K562 (cell line): ENCODE data around the gene HOXB5. TPM values are rescaled to one million over a fixed set of nuclear protein-coding genes. Genes with fewer than 3 reads are reported as not detected.

ENCODE experiments used
- DIDO1 ChIP-seq: fragments of 450-650 bp; IDR thresholded peaks from 2 replicates; pipeline ENCODE4 v1.6.1; 2016; ENCODE audit warnings: low read depth, missing biosample characterization, missing genetic modification characterization
- ESRRB ChIP-seq: fragments of 250-450 bp; sonication (Bioruptor Pico); IDR thresholded peaks from 2 replicates; pipeline ENCODE4 v1.5.0; 2020; ENCODE audit warnings: mild to moderate bottlenecking, moderate library complexity, borderline replicate concordance
- GTF2A2 ChIP-seq: IDR thresholded peaks from 2 replicates; pipeline ENCODE4 v1.6.1; 2016; ENCODE audit warnings: mild to moderate bottlenecking, missing genetic modification characterization, missing compliant biosample characterization
- HMG20A ChIP-seq: fragments of 450-650 bp; formaldehyde crosslinking; conservative IDR thresholded peaks from 2 replicates; pipeline ENCODE4 v1.4.0; 2020; ENCODE audit warnings: mild to moderate bottlenecking, mixed read lengths
- MCM5 ChIP-seq: fragments of 450-650 bp; IDR thresholded peaks from 2 replicates; pipeline ENCODE4 v1.6.1; 2016; ENCODE audit warnings: low read depth
- MYBL2 ChIP-seq, 2 experiments: fragments of 450-650 bp in 1 of 2; sonication (generic) in 1 of 2; formaldehyde crosslinking in 1 of 2; IDR thresholded peaks; 2 replicates each; pipeline versions ENCODE4 v1.6.1 to v1.8.1; 2017 to 2022; ENCODE audit warnings: borderline replicate concordance in 1 of 2, inconsistent platforms in 1 of 2, low read depth in 1 of 2, mild to moderate bottlenecking in 1 of 2, missing genetic modification reagents in 1 of 2, moderate library complexity in 1 of 2
- PCBP2 ChIP-seq: fragments of 200-400 bp; formaldehyde crosslinking; IDR thresholded peaks from 2 replicates; pipeline ENCODE4 v1.6.1; 2018; ENCODE audit warnings: low read length, low read depth, mild to moderate bottlenecking, moderate library complexity; ENCODE audit not compliant: poor library complexity, severe bottlenecking
- ZKSCAN8 ChIP-seq: fragments of 200-800 bp; sonication (Bioruptor generic); IDR thresholded peaks from 2 replicates; pipeline ENCODE4 v1.6.1; 2016; ENCODE audit warnings: missing genetic modification characterization, missing compliant biosample characterization
- polyA plus RNA-seq, 8 experiments: library from polyadenylated mRNA; depleted of rRNA in 4 of 8; stranded (reverse) in 5 of 8; unstranded in 3 of 8; fragments of >200 nt; fragmentation: Nextera tagmentation in 2 of 8; fragmentation: Illumina TruSeq in 1 of 8; extraction: Ambion mirVana in 2 of 8; extraction: Trizol in 1 of 8; gene quantifications; 2 replicates each; pipeline versions ENCODE4 v1.2.1 to v1.2.3, GENCODE V29; 2011 to 2014; ENCODE audit warnings: inconsistent platforms in 1 of 8, missing spikeins in 1 of 8
- total RNA-seq, 7 experiments: library from RNA; depleted of rRNA in 6 of 7; stranded (reverse); fragments of >200 nt in 6 of 7; fragmentation: Illumina TruSeq in 2 of 7; extraction: Trizol in 2 of 7; gene quantifications; 2 replicates each; pipeline versions ENCODE4 v1.2.1 to v1.2.3, GENCODE V29; 2011 to 2021; ENCODE audit warnings: low replicate concordance in 1 of 7
- TF ChIP-seq, protein P1 (sequence below): fragments of 250-450 bp; sonication (Bioruptor Pico); IDR thresholded peaks from 2 replicates; pipeline ENCODE4 v1.4.0; 2020
- TF ChIP-seq, protein P2 (sequence below), 2 experiments: fragments of 450-650 bp in 1 of 2; sonication (generic) in 1 of 2; formaldehyde crosslinking in 1 of 2; IDR thresholded peaks in 1 of 2; conservative IDR thresholded peaks in 1 of 2; 2 replicates each; pipeline versions ENCODE4 v1.6.1 to v1.8.1; 2016 to 2023; ENCODE audit warnings: mild to moderate bottlenecking in 2 of 2, moderate library complexity in 2 of 2, inconsistent platforms in 1 of 2, missing genetic modification reagents in 1 of 2
- TF ChIP-seq, protein P3 (sequence below): sonication (generic); IDR thresholded peaks from 2 replicates; pipeline ENCODE4 v1.6.1; 2016
- TF ChIP-seq, protein P4 (sequence below): fragments of 450-650 bp; formaldehyde crosslinking; IDR thresholded peaks from 2 replicates; pipeline ENCODE4 v1.4.0; 2022; ENCODE audit warnings: missing genetic modification characterization

Gene HOXB5
- total and polyA plus RNA-seq, 9 of the 15 experiments (the other 6 are each of a cell fraction or from before 2014, with no cell fraction given) = 0.24 to 2.7 (median 0.65) TPM

DNA sequence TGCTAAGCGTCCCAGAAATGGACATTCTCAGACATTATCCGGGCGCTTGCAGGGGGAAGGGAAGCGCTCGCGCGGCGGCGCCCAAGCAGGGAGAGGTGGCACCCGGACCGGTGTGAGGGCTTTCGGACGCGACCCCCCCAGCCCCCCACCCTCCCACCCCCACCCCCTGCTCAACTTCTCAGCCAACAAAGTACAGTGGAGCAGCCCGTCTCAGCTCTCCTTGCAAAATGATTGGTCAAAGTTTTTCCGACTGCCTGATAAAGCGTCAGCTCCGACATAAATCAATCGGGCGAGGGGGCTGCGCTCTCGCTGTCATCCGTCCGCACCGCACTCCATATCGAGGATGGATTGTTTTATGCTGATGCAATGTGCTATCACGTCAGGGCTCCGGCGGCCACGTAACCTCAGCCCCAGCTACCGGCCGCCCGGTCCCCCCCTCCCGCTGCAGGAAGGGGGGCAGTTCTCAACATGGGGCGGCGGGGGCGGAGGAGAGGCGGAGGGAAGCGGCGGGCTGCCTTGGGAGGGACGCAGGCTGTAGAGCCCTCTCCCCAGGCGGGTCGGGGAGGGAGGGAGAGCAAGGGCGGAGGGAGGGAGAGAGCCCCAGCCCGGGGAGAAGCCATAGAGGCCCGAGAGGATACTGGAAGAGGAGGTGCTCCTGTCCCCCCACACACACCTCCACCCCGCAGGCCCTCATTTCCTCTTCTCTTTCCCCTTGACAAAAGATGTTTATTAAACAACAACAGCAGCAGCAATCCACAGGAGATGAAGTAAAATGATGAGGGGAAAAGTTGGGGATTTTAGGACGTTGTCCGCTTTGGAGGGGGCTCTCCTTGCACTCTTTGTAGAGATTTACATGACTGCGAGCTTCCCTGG, 32.9 kb upstream of the HOXB5 start, which contains the start of gene HOXB9 (continued):
- TF ChIP-seq, protein P1, sequence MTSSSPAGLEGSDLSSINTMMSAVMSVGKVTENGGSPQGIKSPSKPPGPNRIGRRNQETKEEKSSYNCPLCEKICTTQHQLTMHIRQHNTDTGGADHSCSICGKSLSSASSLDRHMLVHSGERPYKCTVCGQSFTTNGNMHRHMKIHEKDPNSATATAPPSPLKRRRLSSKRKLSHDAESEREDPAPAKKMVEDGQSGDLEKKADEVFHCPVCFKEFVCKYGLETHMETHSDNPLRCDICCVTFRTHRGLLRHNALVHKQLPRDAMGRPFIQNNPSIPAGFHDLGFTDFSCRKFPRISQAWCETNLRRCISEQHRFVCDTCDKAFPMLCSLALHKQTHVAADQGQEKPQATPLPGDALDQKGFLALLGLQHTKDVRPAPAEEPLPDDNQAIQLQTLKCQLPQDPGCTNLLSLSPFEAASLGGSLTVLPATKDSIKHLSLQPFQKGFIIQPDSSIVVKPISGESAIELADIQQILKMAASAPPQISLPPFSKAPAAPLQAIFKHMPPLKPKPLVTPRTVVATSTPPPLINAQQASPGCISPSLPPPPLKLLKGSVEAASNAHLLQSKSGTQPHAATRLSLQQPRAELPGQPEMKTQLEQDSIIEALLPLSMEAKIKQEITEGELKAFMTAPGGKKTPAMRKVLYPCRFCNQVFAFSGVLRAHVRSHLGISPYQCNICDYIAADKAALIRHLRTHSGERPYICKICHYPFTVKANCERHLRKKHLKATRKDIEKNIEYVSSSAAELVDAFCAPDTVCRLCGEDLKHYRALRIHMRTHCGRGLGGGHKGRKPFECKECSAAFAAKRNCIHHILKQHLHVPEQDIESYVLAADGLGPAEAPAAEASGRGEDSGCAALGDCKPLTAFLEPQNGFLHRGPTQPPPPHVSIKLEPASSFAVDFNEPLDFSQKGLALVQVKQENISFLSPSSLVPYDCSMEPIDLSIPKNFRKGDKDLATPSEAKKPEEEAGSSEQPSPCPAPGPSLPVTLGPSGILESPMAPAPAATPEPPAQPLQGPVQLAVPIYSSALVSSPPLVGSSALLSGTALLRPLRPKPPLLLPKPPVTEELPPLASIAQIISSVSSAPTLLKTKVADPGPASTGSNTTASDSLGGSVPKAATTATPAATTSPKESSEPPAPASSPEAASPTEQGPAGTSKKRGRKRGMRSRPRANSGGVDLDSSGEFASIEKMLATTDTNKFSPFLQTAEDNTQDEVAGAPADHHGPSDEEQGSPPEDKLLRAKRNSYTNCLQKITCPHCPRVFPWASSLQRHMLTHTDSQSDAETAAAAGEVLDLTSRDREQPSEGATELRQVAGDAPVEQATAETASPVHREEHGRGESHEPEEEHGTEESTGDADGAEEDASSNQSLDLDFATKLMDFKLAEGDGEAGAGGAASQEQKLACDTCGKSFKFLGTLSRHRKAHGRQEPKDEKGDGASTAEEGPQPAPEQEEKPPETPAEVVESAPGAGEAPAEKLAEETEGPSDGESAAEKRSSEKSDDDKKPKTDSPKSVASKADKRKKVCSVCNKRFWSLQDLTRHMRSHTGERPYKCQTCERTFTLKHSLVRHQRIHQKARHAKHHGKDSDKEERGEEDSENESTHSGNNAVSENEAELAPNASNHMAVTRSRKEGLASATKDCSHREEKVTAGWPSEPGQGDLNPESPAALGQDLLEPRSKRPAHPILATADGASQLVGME (CRISPR knock-in tag) = peak; percentile 53; the same call in 1 of the 2 replicates
- TF ChIP-seq DIDO1 (tag) (no peak), GTF2A2 (tag) (no peak), MCM5 (no peak), MYBL2 (IDR thresholded peaks at IDR 0.05; ENCODE audit: low read depth) (no peak), MYBL2 (CRISPR knock-in tag; IDR thresholded peaks at IDR 0.05; ENCODE audit: borderline replicate concordance) (no peak), ZKSCAN8 (no peak; the same call in 1 of the 2 replicates), PCBP2 (no peak), ESRRB (CRISPR knock-in tag) (no peak), HMG20A (no peak; the same call in 1 of the 2 replicates)
- TF ChIP-seq, protein P2, sequence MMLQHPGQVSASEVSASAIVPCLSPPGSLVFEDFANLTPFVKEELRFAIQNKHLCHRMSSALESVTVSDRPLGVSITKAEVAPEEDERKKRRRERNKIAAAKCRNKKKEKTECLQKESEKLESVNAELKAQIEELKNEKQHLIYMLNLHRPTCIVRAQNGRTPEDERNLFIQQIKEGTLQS (IDR thresholded peaks at IDR 0.05) = peak; percentile 100
- TF ChIP-seq, protein P2 (CRISPR knock-in tag; conservative IDR thresholded peaks at IDR 0.05) = peak; percentile 95
- TF ChIP-seq, protein P3, sequence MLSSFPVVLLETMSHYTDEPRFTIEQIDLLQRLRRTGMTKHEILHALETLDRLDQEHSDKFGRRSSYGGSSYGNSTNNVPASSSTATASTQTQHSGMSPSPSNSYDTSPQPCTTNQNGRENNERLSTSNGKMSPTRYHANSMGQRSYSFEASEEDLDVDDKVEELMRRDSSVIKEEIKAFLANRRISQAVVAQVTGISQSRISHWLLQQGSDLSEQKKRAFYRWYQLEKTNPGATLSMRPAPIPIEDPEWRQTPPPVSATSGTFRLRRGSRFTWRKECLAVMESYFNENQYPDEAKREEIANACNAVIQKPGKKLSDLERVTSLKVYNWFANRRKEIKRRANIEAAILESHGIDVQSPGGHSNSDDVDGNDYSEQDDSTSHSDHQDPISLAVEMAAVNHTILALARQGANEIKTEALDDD = no peak
- TF ChIP-seq, protein P4, sequence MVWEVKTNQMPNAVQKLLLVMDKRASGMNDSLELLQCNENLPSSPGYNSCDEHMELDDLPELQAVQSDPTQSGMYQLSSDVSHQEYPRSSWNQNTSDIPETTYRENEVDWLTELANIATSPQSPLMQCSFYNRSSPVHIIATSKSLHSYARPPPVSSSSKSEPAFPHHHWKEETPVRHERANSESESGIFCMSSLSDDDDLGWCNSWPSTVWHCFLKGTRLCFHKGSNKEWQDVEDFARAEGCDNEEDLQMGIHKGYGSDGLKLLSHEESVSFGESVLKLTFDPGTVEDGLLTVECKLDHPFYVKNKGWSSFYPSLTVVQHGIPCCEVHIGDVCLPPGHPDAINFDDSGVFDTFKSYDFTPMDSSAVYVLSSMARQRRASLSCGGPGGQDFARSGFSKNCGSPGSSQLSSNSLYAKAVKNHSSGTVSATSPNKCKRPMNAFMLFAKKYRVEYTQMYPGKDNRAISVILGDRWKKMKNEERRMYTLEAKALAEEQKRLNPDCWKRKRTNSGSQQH (CRISPR knock-in tag) = no peak
